HepG2 (cell line): ENCODE data around the gene KIF15. TPM values are rescaled to one million over a fixed set of nuclear protein-coding genes. Genes with fewer than 3 reads are reported as not detected.

Source experiments
- ARID5B ChIP-seq: IDR thresholded peaks from 2 replicates; pipeline ENCODE4 v1.4.0; 2020; ENCODE audit warnings: mild to moderate bottlenecking, missing genetic modification reagents
- ATAD3A ChIP-seq: sonication (generic); formaldehyde crosslinking; IDR thresholded peaks from 2 replicates; pipeline ENCODE4 v1.4.0; 2020; ENCODE audit warnings: missing genetic modification reagents
- CEBPG ChIP-seq: IDR thresholded peaks from 2 replicates; pipeline ENCODE4 v1.6.1; 2016
- ELF1 ChIP-seq: sonication (generic); formaldehyde crosslinking; IDR thresholded peaks from 2 replicates; pipeline ENCODE4 v1.4.0; 2020; ENCODE audit warnings: missing genetic modification reagents
- HCFC1 ChIP-seq: fragments of 150-350 bp; IDR thresholded peaks from 2 replicates; pipeline ENCODE4 v1.6.1; 2014; ENCODE audit warnings: low read depth, low read length
- HOMEZ ChIP-seq: IDR thresholded peaks from 2 replicates; pipeline ENCODE4 v1.6.1; 2016; ENCODE audit warnings: low read depth
- IKZF1 ChIP-seq: fragments of 450-650 bp; IDR thresholded peaks from 2 replicates; pipeline ENCODE4 v1.7.1; 2016
- MYPOP ChIP-seq: sonication (generic); formaldehyde crosslinking; IDR thresholded peaks from 2 replicates; pipeline ENCODE4 v1.8.1; 2023; ENCODE audit warnings: mild to moderate bottlenecking, moderate library complexity, missing genetic modification reagents
- NKX3-1 ChIP-seq: sonication (generic); formaldehyde crosslinking; IDR thresholded peaks from 2 replicates; pipeline ENCODE4 v1.5.0; 2020; ENCODE audit warnings: missing genetic modification reagents
- PPARG ChIP-seq: conservative IDR thresholded peaks from 2 replicates; pipeline ENCODE4 v1.6.1; 2016; ENCODE audit warnings: missing biosample characterization, missing genetic modification reagents
- TEAD3 ChIP-seq: optimal IDR thresholded peaks from 2 replicates; pipeline ENCODE3; 2016; ENCODE audit warnings: borderline replicate concordance
- USF2 ChIP-seq, 2 experiments: sonication (generic) in 1 of 2; formaldehyde crosslinking in 1 of 2; IDR thresholded peaks; 2 replicates each; pipeline versions ENCODE4 v1.5.1 to v1.6.1; 2011 to 2020; ENCODE audit warnings: borderline replicate concordance in 1 of 2, low read depth in 1 of 2, low read length in 1 of 2, mild to moderate bottlenecking in 1 of 2, missing genetic modification reagents in 1 of 2, moderate library complexity in 1 of 2
- ZBTB10 ChIP-seq: sonication (generic); formaldehyde crosslinking; IDR thresholded peaks from 2 replicates; pipeline ENCODE4 v1.4.0; 2020; ENCODE audit warnings: missing genetic modification reagents, borderline replicate concordance
- ZNF3 ChIP-seq: IDR thresholded peaks from 2 replicates; pipeline ENCODE4 v1.7.0; 2017; ENCODE audit warnings: inconsistent platforms
- ZNF589 ChIP-seq: sonication (generic); formaldehyde crosslinking; conservative IDR thresholded peaks from 2 replicates; pipeline ENCODE4 v1.8.0; 2022; ENCODE audit warnings: mild to moderate bottlenecking, moderate library complexity, missing genetic modification reagents
- ZNF644 ChIP-seq: IDR thresholded peaks from 2 replicates; pipeline ENCODE4 v1.6.1; 2016; ENCODE audit warnings: low read depth
- ZNF83 ChIP-seq: sonication (generic); formaldehyde crosslinking; IDR thresholded peaks from 2 replicates; pipeline ENCODE4 v1.4.0; 2020; ENCODE audit warnings: missing genetic modification reagents, mild to moderate bottlenecking, borderline replicate concordance
- ZSCAN30 ChIP-seq: sonication (generic); formaldehyde crosslinking; IDR thresholded peaks from 2 replicates; pipeline ENCODE4 v1.5.0; 2020; ENCODE audit warnings: mild to moderate bottlenecking, missing genetic modification reagents
- polyA plus RNA-seq, 8 experiments: library from polyadenylated mRNA; depleted of rRNA in 3 of 8; stranded (reverse) in 7 of 8; unstranded in 1 of 8; fragments of >200 nt; fragmentation: Illumina TruSeq in 4 of 8; extraction: Trizol in 4 of 8; gene quantifications; 2 replicates each; pipeline versions ENCODE4 v1.2.1 to v1.2.3, GENCODE V29; 2011 to 2016; ENCODE audit warnings: low read depth in 4 of 8, missing spikeins in 1 of 8, mixed read lengths in 1 of 8; ENCODE audit not compliant: insufficient read depth in 1 of 8
- total RNA-seq, 5 experiments: library from RNA; depleted of rRNA; stranded (reverse); fragments of >200 nt; fragmentation: Illumina TruSeq; extraction: Trizol; gene quantifications; 2 replicates each; pipeline ENCODE4 v1.2.3, GENCODE V29; 2016; ENCODE audit warnings: low read depth in 1 of 5

KIF15 gene
- total and polyA plus RNA-seq, 2 of the 13 experiments (the other 11 are each of a cell fraction or from before 2014, with no cell fraction given), result 4.8 to 33.8 TPM

GRCh38 chr3:44861412-44862225 lies 100.0 kb downstream of the KIF15 start, which contains the start of gene TMEM42 (continued):
- TF ChIP-seq MYPOP (CRISPR knock-in tag), result no peak; the same call in 1 of the 2 replicates
- TF ChIP-seq ARID5B (CRISPR knock-in tag), result peak; percentile 62; the same call in 1 of the 2 replicates
- no peak for TF ChIP-seq IKZF1
- no peak for TF ChIP-seq PPARG (CRISPR knock-in tag)
- no peak for TF ChIP-seq ELF1 (CRISPR knock-in tag)
- TF ChIP-seq ATAD3A (CRISPR knock-in tag), result no peak
- 0 out of 2 replicates have a peak, but pooled peaks have one; percentile 16 for TF ChIP-seq HCFC1
- TF ChIP-seq ZNF644 (CRISPR knock-in tag), result no peak
- no peak for TF ChIP-seq HOMEZ (CRISPR knock-in tag)
- no peak for TF ChIP-seq TEAD3 (CRISPR knock-in tag)
- peak; percentile 98 for TF ChIP-seq USF2 (IDR thresholded peaks at IDR 0.05; ENCODE audit: low read depth, low read length)
- TF ChIP-seq USF2 (CRISPR knock-in tag; IDR thresholded peaks at IDR 0.05; ENCODE audit: borderline replicate concordance), result peak; percentile 98; the same call in 1 of the 2 replicates
- TF ChIP-seq NKX3-1, result no peak
- peak; percentile 61; the same call in 1 of the 2 replicates for TF ChIP-seq ZBTB10 (CRISPR knock-in tag)
- peak; percentile 74; the same call in 1 of the 2 replicates for TF ChIP-seq ZSCAN30 (CRISPR knock-in tag)
- peak; percentile 11; the same call in 1 of the 2 replicates for TF ChIP-seq CEBPG (CRISPR knock-in tag)
- TF ChIP-seq ZNF83 (CRISPR knock-in tag), result no peak
- 0 out of 2 replicates have a peak, but pooled peaks have one; percentile 52 for TF ChIP-seq ZNF589 (CRISPR knock-in tag)
- no peak for TF ChIP-seq ZNF3 (CRISPR knock-in tag)
